ENCODE data around the gene SGPP2. TPM values are rescaled to one million over a fixed set of nuclear protein-coding genes. Genes with fewer than 3 reads are reported as not detected.

SGPP2 gene
- total RNA-seq, 1 experiment from 2014 or later: not detected

DNA sequence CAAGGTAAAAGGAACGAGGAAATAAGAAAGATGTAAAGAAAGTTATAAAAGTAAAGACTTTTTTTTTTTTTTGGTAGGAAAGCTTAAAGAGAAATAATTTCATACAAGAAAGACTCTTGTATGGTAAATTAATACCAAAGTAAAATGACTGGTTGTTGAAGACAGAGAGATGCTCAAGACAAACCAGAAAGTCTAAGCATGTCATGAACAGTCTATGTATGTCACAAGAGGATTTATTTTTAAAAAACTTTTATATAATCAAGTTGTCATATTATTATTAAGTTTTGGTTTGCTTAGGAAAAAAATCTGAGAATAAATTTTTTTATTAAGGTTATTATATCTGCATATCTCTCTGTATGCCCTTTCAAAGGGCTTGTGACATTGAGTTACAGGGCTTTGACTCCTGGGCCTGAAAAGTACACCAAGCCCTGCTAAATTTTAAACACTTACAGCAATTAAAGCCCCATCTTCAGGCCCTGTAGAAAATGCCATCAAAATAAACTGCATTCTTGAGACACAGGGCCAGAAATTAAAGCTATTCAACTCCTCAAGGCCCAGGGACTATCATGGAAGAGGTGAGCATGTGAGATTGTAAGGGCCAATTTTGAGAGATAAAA is 10.9 kb upstream of the SGPP2 start:
- no peaks in the 10 kb centered on the region; the same call in 1 of the 2 replicates for H3K9me3 ChIP-seq (replicated peaks)
- no peak for DNase-seq (ENCODE audit: low read depth in 1 of 2, low spot score in 2 of 2)
- no peaks in the 10 kb centered on the region for H3K36me3 ChIP-seq

DNA sequence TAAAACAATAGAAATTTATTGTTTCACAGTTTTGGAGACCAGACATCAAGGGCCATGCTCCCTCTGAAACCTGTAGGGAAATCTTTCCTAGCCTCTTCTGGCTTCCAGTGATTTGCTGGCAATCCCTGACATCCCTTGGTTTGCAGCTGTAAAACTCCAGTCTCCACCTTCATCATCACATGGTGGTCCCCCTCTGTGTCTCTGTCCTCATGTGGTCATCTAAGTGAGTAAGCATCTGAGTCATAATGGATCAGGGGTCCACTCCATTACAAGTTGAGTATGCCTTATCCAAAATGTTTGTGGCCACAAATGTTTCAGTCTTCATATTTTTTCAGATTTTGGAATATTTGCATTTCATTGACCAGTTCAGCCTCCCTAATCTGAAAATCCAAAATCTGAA is 5.6 kb upstream of the SGPP2 start:
- H3K9me3 ChIP-seq (replicated peaks): no peaks in the 10 kb centered on the region
- no peaks in the 10 kb centered on the region for H3K36me3 ChIP-seq
- no peak overlapping the region for H3K4me3 ChIP-seq
- H3K27ac ChIP-seq: no peak overlapping the region
- H3K4me1 ChIP-seq (replicated peaks): no peaks in the 10 kb centered on the region
- no peak for DNase-seq (ENCODE audit: low read depth in 1 of 2, low spot score in 2 of 2)
- H3K27me3 ChIP-seq (replicated peaks): peaks cover 10% of the 10 kb centered on the region

More for the DNA sequence above, 10.9 kb upstream of the SGPP2 start:
- no peak overlapping the region for H3K4me3 ChIP-seq
- no peak overlapping the region for H3K27ac ChIP-seq
- no peaks in the 10 kb centered on the region for H3K27me3 ChIP-seq (replicated peaks)
- no peaks in the 10 kb centered on the region for H3K4me1 ChIP-seq (replicated peaks)

- DNase-seq (ENCODE audit: low read depth in 1 of 2, low spot score in 2 of 2): no peak
- no peak overlapping the region for H3K4me3 ChIP-seq
- H3K9me3 ChIP-seq (replicated peaks): no peaks in the 10 kb centered on the region
- H3K27ac ChIP-seq: no peak overlapping the region
- H3K4me1 ChIP-seq (replicated peaks): no peaks in the 10 kb centered on the region
- no peaks in the 10 kb centered on the region for H3K36me3 ChIP-seq
- H3K27me3 ChIP-seq (replicated peaks): peaks cover 14% of the 10 kb centered on the region
Observed at GRCh38 chr2:222420508-222420907, 3.8 kb upstream of the SGPP2 start.

DNA sequence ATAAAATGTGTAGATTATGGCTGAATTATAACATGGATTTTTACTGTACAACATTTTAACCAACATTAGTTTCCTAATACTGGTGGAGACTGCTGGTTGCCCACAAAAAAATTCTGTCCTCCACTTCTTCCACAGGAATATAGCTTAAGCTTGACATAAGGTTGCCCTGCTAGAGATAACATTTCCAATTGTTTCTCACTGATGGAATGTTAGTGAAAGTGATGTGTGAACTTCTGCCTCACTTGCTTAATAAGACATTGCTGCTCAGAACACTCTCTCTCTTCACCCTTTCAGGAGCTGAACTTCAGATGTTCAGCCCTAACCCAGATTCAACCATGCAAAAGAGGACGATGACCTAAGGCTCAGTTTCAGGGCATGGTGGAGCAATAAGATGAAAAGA is 2.7 kb upstream of the SGPP2 start:
- H3K4me1 ChIP-seq (replicated peaks): no peaks in the 10 kb centered on the region
- H3K36me3 ChIP-seq: no peaks in the 10 kb centered on the region
- no peak overlapping the region for H3K4me3 ChIP-seq
- H3K9me3 ChIP-seq (replicated peaks): no peaks in the 10 kb centered on the region
- H3K27me3 ChIP-seq (replicated peaks): peaks cover 14% of the 10 kb centered on the region
- no peak for DNase-seq (ENCODE audit: low read depth in 1 of 2, low spot score in 2 of 2)
- no peak overlapping the region for H3K27ac ChIP-seq

- Histone ChIP-seq H3K36me3 (no peaks in the 10 kb centered on the region), H3K9me3 (replicated peaks) (no peaks in the 10 kb centered on the region), H3K27ac (no peak overlapping the region), H3K4me3 (no peak overlapping the region), H3K4me1 (replicated peaks) (no peaks in the 10 kb centered on the region), H3K27me3 (replicated peaks) (peaks cover 14% of the 10 kb centered on the region)
- DNase-seq (ENCODE audit: low read depth in 1 of 2, low spot score in 2 of 2): no peak
Observed at GRCh38 chr2:222423186-222423585, 1.2 kb upstream of the SGPP2 start.

- H3K9me3 ChIP-seq (replicated peaks): no peaks in the 10 kb centered on the region
- no peak for DNase-seq (ENCODE audit: low read depth in 1 of 2, low spot score in 2 of 2)
- peaks cover 14% of the 10 kb centered on the region for H3K27me3 ChIP-seq (replicated peaks)
- H3K27ac ChIP-seq: no peak overlapping the region
- H3K4me1 ChIP-seq (replicated peaks): no peaks in the 10 kb centered on the region
- no peaks in the 10 kb centered on the region for H3K36me3 ChIP-seq
- no peak overlapping the region for H3K4me3 ChIP-seq
Observed at GRCh38 chr2:222423632-222424275, 589 bp upstream of the SGPP2 start.

DNA sequence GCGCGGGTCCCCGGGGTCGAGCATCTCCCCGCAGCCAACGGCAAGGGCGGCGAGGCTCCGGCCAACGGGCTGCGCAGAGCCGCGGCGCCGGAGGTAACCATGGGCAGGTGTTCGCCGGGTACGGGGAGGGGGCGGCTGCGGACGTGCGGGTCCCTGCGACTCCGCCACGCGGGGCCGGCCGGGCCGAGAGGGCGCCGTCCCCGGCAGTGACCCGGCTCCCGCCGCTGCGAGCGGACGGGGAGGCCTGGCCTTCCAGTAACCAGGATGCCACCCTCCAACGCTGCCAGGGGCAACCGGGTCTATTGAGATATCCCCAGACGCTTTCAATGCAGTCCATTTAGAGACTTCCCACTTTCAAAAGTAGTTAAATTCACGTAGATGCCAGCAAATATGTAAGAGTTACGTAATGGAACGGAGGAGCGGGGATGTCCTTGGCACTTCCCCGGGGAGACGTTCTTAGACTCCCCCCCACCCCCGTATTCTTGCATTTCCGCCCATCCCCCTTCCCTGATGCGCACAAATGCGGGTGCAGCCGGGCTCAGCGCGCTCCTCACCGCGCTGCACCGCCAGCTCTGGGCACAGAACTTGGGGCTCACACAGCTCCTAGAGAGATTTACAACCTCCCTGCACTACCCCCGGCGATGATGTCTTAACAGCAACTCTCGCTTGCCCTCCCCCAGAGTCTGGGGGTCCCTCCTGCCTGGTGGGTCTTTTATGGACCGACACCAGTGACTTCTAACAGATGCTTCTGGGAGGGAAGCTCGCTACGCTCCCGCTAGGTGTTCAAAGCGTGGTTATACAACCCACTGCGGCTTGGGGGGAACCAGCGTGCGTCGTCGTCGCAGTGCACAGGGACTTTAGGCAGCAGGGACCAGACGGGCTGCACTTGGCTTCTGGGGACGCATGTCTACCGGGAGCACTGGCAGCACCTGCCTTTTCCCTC is 657 bp downstream of the SGPP2 start:
- H3K27ac ChIP-seq: no peak overlapping the region
- H3K27me3 ChIP-seq (replicated peaks): peaks cover 14% of the 10 kb centered on the region
- no peak overlapping the region for H3K4me3 ChIP-seq
- H3K9me3 ChIP-seq (replicated peaks): no peaks in the 10 kb centered on the region
- no peak for DNase-seq (ENCODE audit: low read depth in 1 of 2, low spot score in 2 of 2)
- H3K36me3 ChIP-seq: no peaks in the 10 kb centered on the region
- H3K4me1 ChIP-seq (replicated peaks): no peaks in the 10 kb centered on the region

GRCh38 chr2:222427646-222428301 is 3.4 kb downstream of the SGPP2 start:
- Histone ChIP-seq H3K4me1 (replicated peaks) (no peaks in the 10 kb centered on the region), H3K27ac (no peak overlapping the region), H3K9me3 (replicated peaks) (no peaks in the 10 kb centered on the region), H3K4me3 (no peak overlapping the region), H3K36me3 (no peaks in the 10 kb centered on the region), H3K27me3 (replicated peaks) (peaks cover 9% of the 10 kb centered on the region)
- DNase-seq (ENCODE audit: low read depth in 1 of 2, low spot score in 2 of 2): no peak

DNA sequence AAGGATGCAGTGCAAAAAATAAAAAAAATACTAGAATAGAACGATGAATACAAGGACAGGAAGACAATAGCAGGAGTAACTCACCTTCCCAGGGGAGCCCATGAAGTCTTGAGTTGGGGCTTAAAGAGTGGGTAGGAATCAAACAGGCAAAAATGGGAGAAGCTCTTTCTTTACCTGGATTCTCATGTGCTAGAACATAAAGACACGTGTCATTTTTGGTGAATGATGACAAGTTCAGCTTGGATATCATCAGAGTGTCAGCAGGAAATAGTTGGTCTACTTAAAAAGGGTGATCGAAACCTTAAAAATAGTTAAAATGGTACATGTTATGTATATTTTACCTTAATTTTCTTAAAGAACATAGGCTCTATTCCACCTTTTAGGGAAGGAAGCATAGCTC is 5.7 kb downstream of the SGPP2 start:
- no peaks in the 10 kb centered on the region; the same call in 1 of the 2 replicates for H3K27me3 ChIP-seq (replicated peaks)
- DNase-seq (ENCODE audit: low read depth in 1 of 2, low spot score in 2 of 2): no peak
- H3K4me1 ChIP-seq (replicated peaks): no peaks in the 10 kb centered on the region
- no peaks in the 10 kb centered on the region for H3K9me3 ChIP-seq (replicated peaks)
- no peak overlapping the region for H3K4me3 ChIP-seq
- no peak overlapping the region for H3K27ac ChIP-seq
- no peaks in the 10 kb centered on the region for H3K36me3 ChIP-seq

DNA sequence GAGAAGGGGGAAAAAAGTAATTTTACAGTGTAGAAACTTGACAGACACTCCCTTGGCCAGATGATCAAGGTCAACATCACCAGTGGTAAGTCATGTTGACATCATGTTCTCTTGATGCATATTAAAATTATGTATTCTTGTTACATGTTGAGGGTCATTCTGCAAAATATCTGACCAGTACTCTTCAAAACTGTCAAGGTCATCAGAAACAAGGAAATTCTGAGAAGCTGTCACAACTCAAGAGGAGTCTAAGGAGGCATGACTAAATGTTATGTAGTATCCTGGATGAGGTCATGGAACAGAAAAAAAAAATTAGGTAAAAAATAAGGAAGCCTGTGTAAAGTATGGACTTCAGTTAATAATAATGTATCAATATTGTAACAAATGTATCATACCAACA is 6.3 kb downstream of the SGPP2 start:
- H3K27me3 ChIP-seq (replicated peaks): no peaks in the 10 kb centered on the region; the same call in 1 of the 2 replicates
- H3K4me1 ChIP-seq (replicated peaks): no peaks in the 10 kb centered on the region
- no peak overlapping the region for H3K27ac ChIP-seq
- no peak overlapping the region for H3K4me3 ChIP-seq
- DNase-seq (ENCODE audit: low read depth in 1 of 2, low spot score in 2 of 2): no peak
- no peaks in the 10 kb centered on the region for H3K9me3 ChIP-seq (replicated peaks)
- no peaks in the 10 kb centered on the region for H3K36me3 ChIP-seq

DNA sequence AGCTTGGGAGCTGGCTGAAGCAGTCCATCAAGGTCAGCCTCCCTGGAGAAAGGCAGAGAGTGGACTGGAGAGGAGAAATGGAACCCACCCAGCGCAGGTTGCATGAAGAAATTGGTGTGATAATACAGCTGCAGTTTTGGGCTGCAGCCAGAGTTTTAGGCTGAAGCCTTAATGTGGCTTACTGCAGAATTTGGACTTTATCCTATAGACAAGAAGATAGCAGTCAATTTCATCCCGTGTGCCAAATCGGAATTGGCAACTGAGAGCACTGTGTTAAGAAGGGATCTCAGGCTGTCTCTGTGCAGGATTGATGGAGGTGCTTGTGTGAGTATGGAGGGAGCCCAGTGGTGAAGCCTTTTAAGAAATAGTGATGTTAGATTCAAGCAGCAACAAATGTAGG is 7.5 kb downstream of the SGPP2 start:
- Histone ChIP-seq H3K4me3 (no peak overlapping the region), H3K9me3 (replicated peaks) (no peaks in the 10 kb centered on the region), H3K27me3 (replicated peaks) (no peaks in the 10 kb centered on the region), H3K27ac (no peak overlapping the region), H3K36me3 (no peaks in the 10 kb centered on the region), H3K4me1 (replicated peaks) (no peaks in the 10 kb centered on the region)
- no peak for DNase-seq (ENCODE audit: low read depth in 1 of 2, low spot score in 2 of 2)

GRCh38 chr2:222433332-222434173 is 9.2 kb downstream of the SGPP2 start:
- Histone ChIP-seq H3K9me3 (replicated peaks) (no peaks in the 10 kb centered on the region), H3K4me3 (no peak overlapping the region), H3K4me1 (replicated peaks) (no peaks in the 10 kb centered on the region), H3K36me3 (no peaks in the 10 kb centered on the region), H3K27ac (no peak overlapping the region), H3K27me3 (replicated peaks) (no peaks in the 10 kb centered on the region)
- DNase-seq (ENCODE audit: low read depth in 1 of 2, low spot score in 2 of 2): no peak

DNA sequence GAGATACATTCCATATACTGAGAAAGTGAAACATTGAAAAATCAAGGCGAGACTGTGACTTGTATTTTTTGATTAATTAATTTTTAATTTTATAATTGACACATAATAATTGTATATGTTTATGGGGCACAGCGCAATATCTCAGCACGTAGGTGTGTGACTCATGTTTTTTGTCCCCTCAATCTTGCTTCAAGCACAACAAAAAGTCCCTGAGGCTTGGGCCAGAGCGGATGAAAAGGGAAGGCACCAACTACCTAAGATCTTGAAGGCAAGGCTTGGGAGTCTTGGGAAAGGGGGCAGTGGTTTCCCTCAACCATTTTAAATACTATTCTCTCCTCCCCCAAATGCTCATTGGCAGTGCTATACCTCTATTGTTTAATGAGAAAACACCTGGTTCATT is 9.9 kb downstream of the SGPP2 start:
- Histone ChIP-seq H3K27ac (no peak overlapping the region), H3K4me1 (replicated peaks) (no peaks in the 10 kb centered on the region), H3K4me3 (no peak overlapping the region), H3K9me3 (replicated peaks) (no peaks in the 10 kb centered on the region), H3K27me3 (replicated peaks) (no peaks in the 10 kb centered on the region), H3K36me3 (no peaks in the 10 kb centered on the region)
- DNase-seq (ENCODE audit: low read depth in 1 of 2, low spot score in 2 of 2): no peak
